Loucy (cell line): ENCODE measurements around the gene FAM181A.

ENCODE experiments used
- H2AFZ ChIP-seq: fragments of 200-600 bp; sonication (generic); 2 replicates; pipeline ENCODE4 v1.6.0; 2016; ENCODE audit warnings: antibody characterized with exemption, mild to moderate bottlenecking, low read length, moderate library complexity
- H3F3A ChIP-seq: fragments of 200-600 bp; 2 replicates; pipeline ENCODE4 v1.6.0; 2016; ENCODE audit warnings: antibody characterized with exemption, low read depth, mild to moderate bottlenecking
- H3K27me3 ChIP-seq: fragments of 200-600 bp; sonication (generic); 2 replicates; pipeline ENCODE4 v1.6.1; 2014; ENCODE audit warnings: low read length, mild to moderate bottlenecking; ENCODE audit not compliant: insufficient read depth, poor library complexity, severe bottlenecking
- H3K36me3 ChIP-seq: fragments of 200-600 bp; sonication (generic); 2 replicates; pipeline ENCODE4 v1.6.1; 2016; ENCODE audit warnings: low read length; ENCODE audit not compliant: insufficient read depth
- H3K4me1 ChIP-seq: fragments of 200-600 bp; sonication (generic); 2 replicates; pipeline ENCODE4 v1.5.1; 2014; ENCODE audit warnings: low read length, mild to moderate bottlenecking; ENCODE audit not compliant: insufficient read depth, poor library complexity, severe bottlenecking
- H3K4me2 ChIP-seq: fragments of 200-600 bp; sonication (generic); 2 replicates; pipeline ENCODE4 v1.6.0; 2014; ENCODE audit warnings: antibody characterized with exemption, low read length, low read depth, mild to moderate bottlenecking; ENCODE audit not compliant: poor library complexity, severe bottlenecking
- H3K4me3 ChIP-seq: fragments of 200-600 bp; sonication (generic); 2 replicates; pipeline ENCODE4 v1.5.1; 2014; ENCODE audit warnings: low read length, mild to moderate bottlenecking, mixed read lengths; ENCODE audit not compliant: poor library complexity, severe bottlenecking
- H3K79me2 ChIP-seq: fragments of 200-600 bp; sonication (generic); 2 replicates; pipeline ENCODE4 v1.6.1; 2014; ENCODE audit warnings: low read length; ENCODE audit not compliant: insufficient read depth
- H3K9ac ChIP-seq: fragments of 200-600 bp; sonication (generic); 2 replicates; pipeline ENCODE4 v1.6.0; 2014; ENCODE audit warnings: mild to moderate bottlenecking, low read depth, low read length, moderate library complexity; ENCODE audit not compliant: poor library complexity, severe bottlenecking
- H3K9me2 ChIP-seq: fragments of 200-600 bp; sonication (generic); replicated peaks from 2 replicates; pipeline ENCODE4 v1.6.1; 2016; ENCODE audit warnings: low read depth, low read length, mixed read lengths
- H3K9me3 ChIP-seq: fragments of 200-600 bp; sonication (generic); 2 replicates; pipeline ENCODE4 v1.6.1; 2014; ENCODE audit warnings: mild to moderate bottlenecking, antibody characterized with exemption, low read length, low read depth; ENCODE audit not compliant: insufficient read depth
- H4K20me1 ChIP-seq: fragments of 200-600 bp; sonication (generic); 2 replicates; pipeline ENCODE4 v1.6.0; 2014; ENCODE audit warnings: antibody characterized with exemption, low read length, mild to moderate bottlenecking; ENCODE audit not compliant: insufficient read depth, poor library complexity, severe bottlenecking
- CTCF ChIP-seq: fragments of 200-600 bp; sonication (generic); conservative IDR thresholded peaks from 2 replicates; pipeline ENCODE4 v1.5.1; 2014; ENCODE audit warnings: mild to moderate bottlenecking, antibody characterized with exemption, low read length
- EZH2phosphoT487 ChIP-seq: fragments of 200-600 bp; IDR thresholded peaks from 2 replicates; pipeline ENCODE4 v1.6.1; 2018; ENCODE audit warnings: antibody characterized with exemption, mild to moderate bottlenecking, moderate library complexity, borderline replicate concordance

The FAM181A gene

GRCh38 chr14:93930989-93931307, 3.8 kb downstream of the FAM181A start:
- no peaks in the 10 kb centered on the region for H3K9me3 ChIP-seq
- no peaks in the 10 kb centered on the region for H3K36me3 ChIP-seq
- H3K79me2 ChIP-seq = no peaks in the 10 kb centered on the region
- no peaks in the 10 kb centered on the region for H4K20me1 ChIP-seq
- H2AFZ ChIP-seq = no peak overlapping the region
- no peaks in the 10 kb centered on the region for H3F3A ChIP-seq
- H3K9ac ChIP-seq = no peak overlapping the region
- H3K4me3 ChIP-seq = no peak overlapping the region
- H3K4me1 ChIP-seq = no peaks in the 10 kb centered on the region
- TF ChIP-seq EZH2phosphoT487 = no peak
- TF ChIP-seq CTCF = no peak
- H3K27me3 ChIP-seq = no peaks in the 10 kb centered on the region
- no peaks in the 10 kb centered on the region for H3K9me2 ChIP-seq
- no peak overlapping the region for H3K4me2 ChIP-seq

GRCh38 chr14:93932642-93933041, 5.5 kb downstream of the FAM181A start:
- Histone ChIP-seq H3K4me2 (no peak overlapping the region), H2AFZ (no peak overlapping the region), H3K36me3 (no peaks in the 10 kb centered on the region), H3K79me2 (no peaks in the 10 kb centered on the region), H3K4me1 (no peaks in the 10 kb centered on the region), H3K9me2 (no peaks in the 10 kb centered on the region), H3K9ac (no peak overlapping the region), H3K27me3 (no peaks in the 10 kb centered on the region), H3F3A (no peaks in the 10 kb centered on the region), H3K4me3 (no peak overlapping the region), H3K9me3 (no peaks in the 10 kb centered on the region), H4K20me1 (no peaks in the 10 kb centered on the region)
- TF ChIP-seq CTCF = no peak
- no peak for TF ChIP-seq EZH2phosphoT487

- H3K36me3 ChIP-seq = no peaks in the 10 kb centered on the region
- H3K27me3 ChIP-seq = no peaks in the 10 kb centered on the region
- no peak for TF ChIP-seq EZH2phosphoT487
- TF ChIP-seq CTCF = no peak
These were observed 8.1 kb downstream of the FAM181A start for GRCh38 chr14:93935213-93935612.

More at GRCh38 chr14:93935213-93935612, 8.1 kb downstream of the FAM181A start:
- Histone ChIP-seq H2AFZ (no peak overlapping the region), H3K9me2 (no peaks in the 10 kb centered on the region), H3F3A (no peaks in the 10 kb centered on the region), H3K4me2 (no peak overlapping the region), H4K20me1 (no peaks in the 10 kb centered on the region), H3K79me2 (no peaks in the 10 kb centered on the region), H3K4me3 (no peak overlapping the region), H3K9ac (no peak overlapping the region), H3K9me3 (no peaks in the 10 kb centered on the region), H3K4me1 (no peaks in the 10 kb centered on the region)
